Airway epithelial cell (primary cell): ENCODE results near the gene NTMT2. TPM values are rescaled to one million over a fixed set of nuclear protein-coding genes. Genes with fewer than 3 reads are reported as not detected.

ENCODE experiments used
- total RNA-seq: library from RNA; depleted of rRNA; stranded (reverse); fragments of >200 nt; gene quantifications from 2 replicates; pipeline ENCODE4 v1.2.3, GENCODE V29; 2015

NTMT2 gene
- not detected in 2 replicates for total RNA-seq

GRCh38 chr1:170145770-170146676 is at the start of gene NTMT2:
NTMT2 (plus strand) TSS chr1:170145959; CDS start chr1:170146108, 149 bp downstream.

Other genes with a start within 250 kb of the NTMT2 start
- 14.3 and 17.6 TPM in 2 replicates for gene KIFAP3, start 71.3 kb upstream of the NTMT2 start, total RNA-seq